ENCODE measurements around the gene ANO8.

The ANO8 gene

DNA sequence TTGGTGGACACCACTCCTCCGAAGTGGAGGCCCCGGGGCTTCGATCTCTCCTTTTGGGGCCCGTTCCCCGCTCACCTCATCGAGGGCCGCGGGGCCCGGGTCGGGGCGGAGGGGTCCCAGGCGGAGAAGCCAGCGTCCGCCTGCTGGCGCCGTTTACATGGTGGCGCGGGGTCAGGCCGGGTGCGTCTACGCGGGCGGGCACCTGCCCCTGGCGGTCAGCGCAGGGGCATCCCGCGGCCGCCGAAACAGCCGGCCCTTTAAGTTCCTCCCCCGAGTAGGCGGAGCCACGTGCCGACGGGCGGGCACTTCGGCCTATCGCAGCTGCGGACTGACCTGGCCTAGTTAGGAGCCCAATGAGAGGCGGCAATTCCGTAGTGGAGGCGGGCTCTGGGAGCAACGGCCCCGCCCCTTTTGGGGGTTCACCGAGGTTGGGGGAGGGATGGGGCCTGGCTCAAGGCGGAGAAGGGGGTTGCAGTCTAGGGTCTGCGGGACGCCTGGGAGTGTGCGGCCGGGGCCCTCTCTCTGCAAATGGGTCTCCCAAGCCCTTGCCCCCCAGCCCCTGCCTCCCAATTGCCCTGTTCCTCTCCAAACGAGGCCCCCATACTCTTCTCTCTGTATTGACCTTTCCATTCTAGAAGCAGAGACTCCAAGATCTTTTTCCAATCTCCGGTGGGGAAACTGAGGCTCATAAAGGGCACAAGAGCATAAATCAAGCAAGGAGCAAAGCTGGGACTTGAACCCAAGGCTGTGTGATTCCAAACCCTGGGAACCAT is 31.3 kb downstream of the ANO8 start, which contains the start of gene ABHD8:
Gene ABHD8, minus strand, starts transcription at position 259 of the 773 bp plus-strand sequence. CDS start 1,809 bp downstream, outside the sequence.
- H3K18ac ChIP-seq (ENCODE audit: low read depth in 1 of 2, low read length in 2 of 2): peak within 1 kb of the TSS; percentile 69 to 91
- H3K4me3 ChIP-seq (ENCODE audit: insufficient read depth in 1 of 2, low read depth in 1 of 2, low read length in 2 of 2): peak within 1 kb of the TSS; percentile 73 to 77
- WGBS: 3% methylated on average over 45 of the region's 52 CpGs
- peaks cover 0 to 32% of the 10 kb centered on the region in 2 experiments for H3K36me3 ChIP-seq (ENCODE audit: control insufficient read depth in 1 of 2, insufficient read depth in 2 of 2, low read depth in 1 of 2, low read length in 2 of 2)
- peak within 1 kb of the TSS; percentile 77 for H3K9ac ChIP-seq (ENCODE audit: low read length)
- no peaks in the 10 kb centered on the region for H3K9me3 ChIP-seq (ENCODE audit: control insufficient read depth, low read length)
- H3K27ac ChIP-seq (ENCODE audit: low read length, poor library complexity, severe bottlenecking): no peak within 1 kb of the TSS
- H2BK5ac ChIP-seq (ENCODE audit: low read depth, low read length, poor library complexity, severe bottlenecking): no peak within 1 kb of the TSS
- peaks cover 35% of the 10 kb centered on the region for H3K79me1 ChIP-seq (replicated peaks; ENCODE audit: low read length, poor library complexity, severe bottlenecking)
- peaks cover 31% of the 10 kb centered on the region for H3K4me1 ChIP-seq (ENCODE audit: control insufficient read depth, insufficient read depth, low read depth, low read length)
- H2AFZ ChIP-seq (ENCODE audit: low read depth, low read length): no peak within 1 kb of the TSS
- no peak within 1 kb of the TSS for H3K23ac ChIP-seq (ENCODE audit: low read length in 2 of 2)
- peak within 1 kb of the TSS; percentile 89 for H2AK5ac ChIP-seq (ENCODE audit: low read length, severe bottlenecking)
- H2BK15ac ChIP-seq (ENCODE audit: low read depth, poor library complexity, severe bottlenecking): peak within 1 kb of the TSS; percentile 89
- peak within 1 kb of the TSS; percentile 35 to 45 for H3K4ac ChIP-seq (ENCODE audit: low read depth in 1 of 2, low read length in 2 of 2)
- H3K27me3 ChIP-seq (ENCODE audit: control insufficient read depth in 1 of 2, insufficient read depth in 1 of 2, low read length in 2 of 2): no peaks in the 10 kb centered on the region
- H3K4me2 ChIP-seq (ENCODE audit: low read length, poor library complexity, severe bottlenecking): peak within 1 kb of the TSS; percentile 74
- H2BK120ac ChIP-seq (ENCODE audit: low read depth, low read length): peak within 1 kb of the TSS; percentile 83
- peak within 1 kb of the TSS; percentile 48 to 77 for H2BK12ac ChIP-seq (ENCODE audit: low read length in 2 of 2)
- H4K91ac ChIP-seq (ENCODE audit: low read length): peak within 1 kb of the TSS; percentile 50
- peak; percentile 94 for DNase-seq
- peak within 1 kb of the TSS; percentile 95 for H4K8ac ChIP-seq (ENCODE audit: low read length)
- peak within 1 kb of the TSS; percentile 44 to 92 for H3K14ac ChIP-seq (ENCODE audit: low read length in 2 of 2)

DNA sequence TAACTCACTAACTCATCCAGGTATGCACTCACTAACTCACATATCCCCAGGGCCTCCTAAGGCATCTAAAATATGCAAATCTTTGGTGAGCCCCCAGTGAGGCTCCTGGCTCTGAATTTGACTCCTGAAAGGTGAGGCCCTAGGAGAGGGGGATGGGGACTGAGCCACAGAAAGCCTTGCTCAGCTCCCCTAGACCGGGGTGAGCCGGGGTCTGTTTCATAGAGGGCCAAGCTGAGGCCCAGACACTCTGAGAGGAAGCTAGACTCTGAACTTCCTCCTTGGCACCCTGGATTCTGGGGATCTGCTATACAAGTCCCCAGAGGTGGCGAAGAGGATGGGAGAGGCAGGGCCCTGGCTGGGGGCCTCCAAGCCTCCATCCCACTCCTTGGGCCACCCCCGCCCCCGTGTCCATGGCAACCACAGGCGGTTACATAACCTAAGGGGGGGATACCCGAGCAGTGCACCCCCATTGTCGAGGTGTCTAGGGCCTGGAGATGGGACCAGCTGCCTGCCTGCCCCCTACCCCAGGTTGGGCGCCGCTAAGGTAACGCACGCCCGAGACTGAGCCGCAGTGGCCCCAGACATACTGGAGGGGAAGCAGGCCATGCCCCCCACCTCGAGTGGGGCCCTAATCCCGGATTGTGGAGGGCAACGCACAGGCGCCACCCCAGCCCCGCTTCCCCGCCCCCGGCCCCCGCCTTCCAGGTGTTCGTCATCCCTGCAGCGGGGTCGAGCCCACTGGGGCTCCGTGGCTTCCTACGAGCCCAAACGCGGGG is 32.1 kb downstream of the ANO8 start:
- Histone ChIP-seq H3K4ac (ENCODE audit: low read depth in 1 of 2, low read length in 2 of 2) (peak overlapping the region in 1 of 2 experiments; percentile 35), H3K9me3 (ENCODE audit: control insufficient read depth, low read length) (no peaks in the 10 kb centered on the region), H2BK5ac (ENCODE audit: low read depth, low read length, poor library complexity, severe bottlenecking) (no peak overlapping the region), H2AK5ac (ENCODE audit: low read length, severe bottlenecking) (no peak overlapping the region), H3K14ac (ENCODE audit: low read length in 2 of 2) (peak overlapping the region; percentile 44 to 92), H3K4me3 (ENCODE audit: insufficient read depth in 1 of 2, low read depth in 1 of 2, low read length in 2 of 2) (peak overlapping the region; percentile 73 to 77), H2BK12ac (ENCODE audit: low read length in 2 of 2) (no peak overlapping the region), H3K36me3 (ENCODE audit: control insufficient read depth in 1 of 2, insufficient read depth in 2 of 2, low read depth in 1 of 2, low read length in 2 of 2) (peaks cover 3 to 35% of the 10 kb centered on the region in 2 experiments), H2AFZ (ENCODE audit: low read depth, low read length) (no peak overlapping the region), H3K27me3 (ENCODE audit: control insufficient read depth in 1 of 2, insufficient read depth in 1 of 2, low read length in 2 of 2) (no peaks in the 10 kb centered on the region), H4K91ac (ENCODE audit: low read length) (peak overlapping the region; percentile 50), H3K79me1 (replicated peaks; ENCODE audit: low read length, poor library complexity, severe bottlenecking) (peaks cover 32% of the 10 kb centered on the region), H3K9ac (ENCODE audit: low read length) (peak overlapping the region; percentile 77), H3K4me1 (ENCODE audit: control insufficient read depth, insufficient read depth, low read depth, low read length) (peaks cover 31% of the 10 kb centered on the region), H3K4me2 (ENCODE audit: low read length, poor library complexity, severe bottlenecking) (peak overlapping the region; percentile 74), H4K8ac (ENCODE audit: low read length) (peak overlapping the region; percentile 89), H3K18ac (ENCODE audit: low read depth in 1 of 2, low read length in 2 of 2) (peak overlapping the region; percentile 33 to 61), H2BK15ac (ENCODE audit: low read depth, poor library complexity, severe bottlenecking) (peak overlapping the region; percentile 67), H3K27ac (ENCODE audit: low read length, poor library complexity, severe bottlenecking) (no peak overlapping the region), H2BK120ac (ENCODE audit: low read depth, low read length) (peak overlapping the region; percentile 83), H3K23ac (ENCODE audit: low read length in 2 of 2) (no peak overlapping the region)
- no peak for DNase-seq
- 47% methylated on average over 29 of the region's 29 CpGs for WGBS

DNA sequence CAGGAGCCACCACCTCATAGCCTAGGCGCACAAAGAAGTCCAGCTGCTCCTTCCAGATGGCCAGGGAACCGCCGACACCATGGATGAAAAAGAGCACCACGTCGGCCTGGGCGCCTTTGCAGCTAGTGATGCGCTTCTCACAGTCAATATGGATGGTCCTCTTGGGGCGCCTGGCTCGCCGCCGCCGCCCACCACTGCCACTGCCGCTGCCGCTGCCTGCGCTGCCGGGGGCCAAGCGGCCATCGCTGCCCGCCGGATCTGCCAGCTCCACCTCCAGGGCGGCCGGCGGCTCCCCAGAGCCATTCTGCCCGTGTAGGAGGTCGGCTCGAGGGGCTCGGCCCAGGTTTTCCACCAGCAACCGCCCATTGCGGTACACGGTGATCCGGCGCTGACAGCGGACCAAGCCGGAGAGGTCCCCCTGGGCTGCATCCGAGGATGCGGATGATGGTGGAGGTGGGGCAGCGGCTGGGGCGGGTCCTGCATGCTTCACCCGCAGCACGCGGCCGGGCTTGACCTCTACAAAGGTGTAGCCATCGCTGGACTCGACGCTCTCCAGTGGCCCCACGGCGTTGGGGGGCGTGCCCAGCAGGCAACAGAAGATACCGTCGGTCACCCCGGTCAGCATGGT is 33.5 kb downstream of the ANO8 start:
- no peak overlapping the region for H2AFZ ChIP-seq (ENCODE audit: low read depth, low read length)
- H3K36me3 ChIP-seq (ENCODE audit: control insufficient read depth in 1 of 2, insufficient read depth in 2 of 2, low read depth in 1 of 2, low read length in 2 of 2): peaks cover 3 to 40% of the 10 kb centered on the region in 2 experiments
- no peaks in the 10 kb centered on the region for H3K27me3 ChIP-seq (ENCODE audit: control insufficient read depth in 1 of 2, insufficient read depth in 1 of 2, low read length in 2 of 2)
- no peak overlapping the region for H4K8ac ChIP-seq (ENCODE audit: low read length)
- no peak for DNase-seq
- H2BK12ac ChIP-seq (ENCODE audit: low read length in 2 of 2): no peak overlapping the region
- no peak overlapping the region for H3K23ac ChIP-seq (ENCODE audit: low read length in 2 of 2)
- no peak overlapping the region for H3K9ac ChIP-seq (ENCODE audit: low read length)
- no peak overlapping the region for H2BK120ac ChIP-seq (ENCODE audit: low read depth, low read length)
- no peak overlapping the region for H2BK15ac ChIP-seq (ENCODE audit: low read depth, poor library complexity, severe bottlenecking)
- H3K18ac ChIP-seq (ENCODE audit: low read depth in 1 of 2, low read length in 2 of 2): no peak overlapping the region
- H2AK5ac ChIP-seq (ENCODE audit: low read length, severe bottlenecking): no peak overlapping the region
- peak overlapping the region; percentile 83 for H4K91ac ChIP-seq (ENCODE audit: low read length)
- 96% methylated on average over 51 of the region's 51 CpGs for WGBS
- H3K14ac ChIP-seq (ENCODE audit: low read length in 2 of 2): no peak overlapping the region
- no peak overlapping the region for H3K4me2 ChIP-seq (ENCODE audit: low read length, poor library complexity, severe bottlenecking)
- no peak overlapping the region for H3K4me3 ChIP-seq (ENCODE audit: insufficient read depth in 1 of 2, low read depth in 1 of 2, low read length in 2 of 2)
- peaks cover 30% of the 10 kb centered on the region for H3K4me1 ChIP-seq (ENCODE audit: control insufficient read depth, insufficient read depth, low read depth, low read length)
- H2BK5ac ChIP-seq (ENCODE audit: low read depth, low read length, poor library complexity, severe bottlenecking): no peak overlapping the region
- H3K79me1 ChIP-seq (replicated peaks; ENCODE audit: low read length, poor library complexity, severe bottlenecking): peaks cover 28% of the 10 kb centered on the region
- no peaks in the 10 kb centered on the region for H3K9me3 ChIP-seq (ENCODE audit: control insufficient read depth, low read length)
- no peak overlapping the region for H3K4ac ChIP-seq (ENCODE audit: low read depth in 1 of 2, low read length in 2 of 2)
- H3K27ac ChIP-seq (ENCODE audit: low read length, poor library complexity, severe bottlenecking): no peak overlapping the region

All from mesenchymal stem cell (in vitro differentiated cells and primary cell).